Measurements from ENCODE around the gene CRYM.
"Not testable (repeated sequence)": the region's sequence is repeated elsewhere in the genome, so short reads cannot be mapped to it uniquely, and the experiment has no call there.

The CRYM gene

DNA sequence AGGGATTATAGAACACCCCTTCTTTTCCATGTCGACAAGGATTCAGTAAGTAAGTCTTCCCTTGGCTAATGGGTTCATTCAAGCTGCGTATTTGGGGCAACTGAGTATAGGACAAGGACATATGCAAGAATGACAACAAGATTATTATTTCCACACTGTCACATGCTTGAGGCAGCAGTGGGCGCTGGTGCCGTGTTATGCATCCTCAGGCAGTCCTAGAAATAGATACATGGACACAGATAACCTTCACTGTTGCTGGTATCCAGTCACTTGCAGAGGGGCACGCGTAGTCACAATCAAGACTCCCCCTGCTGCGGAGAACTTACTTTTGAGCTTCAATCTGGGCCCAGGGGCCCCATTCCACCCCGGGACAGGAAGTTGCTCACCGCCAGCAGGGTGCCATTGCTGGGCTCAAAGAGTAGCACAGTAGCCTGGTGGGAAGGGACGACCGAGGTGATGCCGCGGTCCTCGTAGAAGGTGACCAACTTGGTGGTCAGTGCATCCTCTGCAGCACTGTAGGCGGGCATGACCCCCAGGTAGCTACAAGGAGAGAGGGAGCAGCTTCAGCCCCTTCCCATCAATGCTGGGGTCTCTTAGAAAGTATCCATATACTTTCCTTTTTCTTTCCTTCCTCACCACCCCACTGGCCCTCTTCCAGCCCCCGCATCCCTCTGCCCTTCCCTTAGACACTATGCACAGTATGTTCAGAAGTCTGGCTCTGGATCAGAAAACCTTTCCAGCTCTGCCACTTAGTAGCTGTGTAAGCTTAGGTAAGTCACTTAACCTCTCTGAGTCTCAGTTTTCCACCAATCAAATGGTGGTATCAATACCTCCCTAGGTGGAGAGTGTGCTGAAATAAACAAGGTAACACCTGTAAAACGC is 804 bp downstream of the CRYM start:
- DNase-seq: no peak

DNA sequence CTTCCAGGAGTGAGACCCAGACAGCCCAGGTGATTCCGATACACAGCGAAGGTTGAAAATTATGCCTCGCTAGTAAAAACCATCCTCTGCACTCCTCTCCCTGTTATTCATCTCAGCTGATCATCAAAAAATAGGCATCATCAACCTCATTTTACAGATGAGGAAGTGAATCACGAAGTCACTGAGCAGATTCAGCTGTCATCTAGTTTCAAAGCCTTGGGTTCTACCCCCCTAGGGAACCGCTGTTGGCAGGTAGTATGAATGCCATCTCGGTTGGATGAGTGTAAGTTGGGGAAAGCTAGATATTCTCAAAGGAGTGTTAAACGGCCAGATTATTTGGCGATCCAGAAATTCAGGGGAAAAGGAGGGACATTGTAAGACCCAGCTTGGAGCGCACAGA is 2.0 kb downstream of the CRYM start:
- DNase-seq: no peak

DNA sequence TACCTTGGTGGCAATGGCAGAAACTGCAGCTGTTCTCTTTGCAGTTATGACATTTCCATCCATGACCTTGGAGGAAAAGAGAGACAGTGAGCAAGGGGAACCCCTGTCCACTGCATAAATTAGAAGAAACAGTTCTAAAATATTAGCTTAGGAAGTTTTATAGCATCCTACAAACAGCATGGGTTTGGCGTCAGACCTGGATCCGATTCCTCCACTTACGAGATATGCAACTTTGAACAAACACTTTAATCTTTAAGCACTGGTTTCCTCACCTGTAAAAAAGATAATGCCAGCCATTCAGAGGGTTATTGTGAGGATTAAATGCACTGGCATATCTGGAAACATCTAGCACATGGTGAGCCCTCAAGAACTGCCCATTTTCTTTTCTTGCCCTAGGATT is 2.6 kb downstream of the CRYM start:
- DNase-seq: no peak

DNA sequence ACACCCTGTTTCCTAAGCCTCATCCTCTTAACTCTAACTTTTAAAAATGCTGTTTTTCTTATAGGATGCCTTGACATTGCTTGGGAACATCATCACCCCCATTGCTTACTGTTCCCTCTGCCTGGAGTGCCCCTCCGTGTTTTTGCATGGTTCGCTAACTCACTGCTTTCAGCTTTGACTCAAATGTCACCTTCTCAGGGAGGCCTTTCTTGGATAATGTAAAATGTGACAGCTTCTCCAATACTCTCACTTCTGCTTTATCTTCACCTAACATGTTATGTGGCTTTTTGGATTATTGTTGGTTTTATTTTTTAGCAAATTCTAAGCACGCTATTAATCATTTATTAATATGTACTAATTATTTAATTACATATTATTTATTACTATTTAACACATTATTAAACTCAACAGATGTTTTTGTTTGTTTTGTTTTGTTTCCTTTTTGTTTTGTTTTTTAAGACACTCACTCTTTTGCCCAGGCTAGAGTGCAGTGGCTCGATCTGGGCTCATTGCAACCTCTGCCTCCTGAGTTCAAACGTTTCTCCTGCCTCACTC is 3.8 kb downstream of the CRYM start:
- no peak for DNase-seq

DNA sequence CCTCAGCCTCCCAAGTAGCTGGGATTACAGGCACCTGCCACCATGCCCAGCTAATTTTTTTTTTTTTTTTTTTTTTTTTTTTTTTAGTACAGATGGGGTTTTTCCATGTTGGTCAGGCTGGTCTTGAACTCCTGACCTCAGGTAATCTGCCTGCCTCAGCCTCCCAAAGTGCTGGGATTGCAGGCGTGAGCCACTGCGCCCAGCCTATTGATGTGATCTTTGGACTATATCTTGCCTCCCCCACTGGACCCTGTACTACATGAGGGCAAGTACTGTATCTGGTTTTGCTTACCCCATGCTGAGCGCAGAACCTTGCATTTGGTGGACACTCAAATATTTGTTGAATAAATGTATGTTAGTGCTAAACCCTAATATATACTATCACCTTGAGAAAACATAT is 5.3 kb downstream of the CRYM start:
- DNase-seq: not testable (repeated sequence)

DNA sequence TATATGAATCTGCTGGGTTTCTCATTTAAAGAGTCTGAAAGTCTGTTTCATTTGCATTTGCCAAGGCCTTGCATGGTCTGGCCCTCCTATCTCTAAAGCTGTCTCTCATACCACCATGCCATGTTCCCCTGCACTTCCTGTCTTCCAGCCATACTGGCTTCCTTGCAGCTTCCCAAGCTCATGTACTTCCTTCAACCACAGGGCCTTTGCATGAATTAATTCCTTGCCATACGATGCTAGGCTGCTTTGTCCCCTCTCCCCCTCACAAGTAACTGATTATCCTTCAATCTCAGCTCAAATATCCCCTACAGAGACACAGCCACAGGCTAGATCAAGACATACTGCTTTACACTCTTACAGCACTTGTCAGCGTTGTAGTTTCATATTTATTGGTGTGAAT is 5.8 kb downstream of the CRYM start:
- DNase-seq: no peak

DNA sequence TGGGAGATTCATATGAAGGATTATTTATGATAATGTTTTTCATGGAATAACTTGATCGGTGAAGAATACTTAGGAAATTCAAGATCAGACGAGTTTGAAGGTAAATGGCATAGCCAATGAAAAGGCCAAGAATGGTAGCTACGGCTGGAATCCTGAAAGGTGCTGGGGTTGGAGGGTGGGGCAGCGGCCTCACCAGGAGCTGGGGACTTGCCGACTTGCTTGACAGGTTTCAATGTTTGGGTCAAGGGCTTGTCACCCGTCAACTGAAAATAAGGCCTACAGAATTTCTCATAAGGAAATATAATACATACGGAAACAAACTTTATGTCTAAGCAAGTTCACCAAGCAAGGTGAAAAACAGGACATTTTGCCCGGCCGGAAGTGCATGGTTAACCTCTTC is 9.9 kb downstream of the CRYM start:
- no peak for DNase-seq

DNA sequence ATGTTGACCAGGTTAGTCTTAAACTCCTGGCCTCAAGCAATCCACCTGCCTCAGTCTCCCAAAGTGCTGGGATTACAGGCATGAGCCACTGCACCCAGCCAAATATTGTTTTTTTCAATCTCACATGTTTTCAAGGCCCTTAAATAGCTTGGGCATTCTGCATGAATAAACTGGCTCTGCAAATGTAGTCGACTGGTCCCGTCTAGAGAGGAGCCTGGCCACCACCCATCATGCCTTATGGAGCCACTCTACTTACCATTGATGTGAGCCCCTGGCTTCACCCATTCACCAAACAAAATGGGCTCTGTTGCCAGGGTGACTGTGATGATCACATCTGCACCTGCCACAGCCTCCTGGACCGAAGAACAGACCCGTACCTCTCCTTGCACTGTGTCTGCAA is 10.8 kb downstream of the CRYM start:
- no peak for DNase-seq

DNA sequence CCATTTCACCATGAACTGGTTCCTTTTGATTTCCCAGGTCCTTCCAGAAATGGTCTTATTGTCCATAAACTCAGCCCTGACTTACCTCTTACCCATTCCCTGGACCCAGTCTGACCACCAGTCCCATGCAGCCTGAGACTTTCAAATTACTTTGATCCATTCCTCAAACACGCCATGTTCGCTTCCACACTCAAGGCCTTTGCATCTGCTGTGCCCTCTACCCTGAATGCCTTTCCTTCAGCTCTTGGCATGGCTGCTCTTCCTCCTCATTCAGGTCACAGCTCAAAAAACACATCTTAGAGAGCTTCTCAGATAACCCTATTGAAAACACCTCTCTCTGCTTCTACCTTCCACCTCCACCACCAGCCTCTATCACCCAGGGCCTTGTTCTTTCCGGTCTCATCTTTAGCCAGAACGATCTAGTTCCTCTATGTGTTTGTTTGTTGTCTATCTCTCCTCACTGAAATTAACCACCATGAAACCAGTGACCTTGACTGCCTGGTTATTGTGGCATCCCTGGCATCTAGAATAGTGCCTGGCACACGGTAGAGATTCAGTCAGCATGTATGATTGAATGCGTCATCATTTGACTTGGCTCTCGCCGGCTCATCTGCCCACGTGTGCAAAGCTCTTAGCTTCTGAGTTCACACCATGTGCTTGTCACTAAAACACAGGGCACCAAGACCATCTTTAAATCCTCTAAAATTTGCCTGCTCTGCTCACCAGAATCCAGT is 12.8 kb downstream of the CRYM start:
- DNase-seq: no peak

DNA sequence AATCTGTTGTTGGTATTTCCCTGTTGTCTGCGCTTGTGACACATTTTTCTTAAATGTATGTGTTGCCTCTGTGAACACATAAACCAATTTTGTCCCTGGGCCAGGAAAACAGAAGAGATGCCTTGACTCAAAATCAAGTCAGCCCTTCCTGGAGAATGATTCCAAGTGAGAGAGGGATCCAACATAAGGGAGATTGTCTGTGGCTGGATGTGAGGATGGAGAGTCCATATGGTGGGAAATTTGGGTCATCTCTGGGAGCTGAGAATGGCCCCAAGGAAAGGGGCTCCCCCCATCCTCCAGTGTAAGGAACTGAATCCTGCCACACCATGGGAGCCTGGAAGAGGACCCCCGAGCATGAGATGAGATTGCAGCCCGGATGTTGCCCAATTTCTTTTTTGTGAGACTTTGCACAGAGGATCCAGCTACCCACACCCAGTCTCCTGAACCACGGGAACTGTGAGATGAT is 13.5 kb downstream of the CRYM start:
- DNase-seq: no peak

DNA sequence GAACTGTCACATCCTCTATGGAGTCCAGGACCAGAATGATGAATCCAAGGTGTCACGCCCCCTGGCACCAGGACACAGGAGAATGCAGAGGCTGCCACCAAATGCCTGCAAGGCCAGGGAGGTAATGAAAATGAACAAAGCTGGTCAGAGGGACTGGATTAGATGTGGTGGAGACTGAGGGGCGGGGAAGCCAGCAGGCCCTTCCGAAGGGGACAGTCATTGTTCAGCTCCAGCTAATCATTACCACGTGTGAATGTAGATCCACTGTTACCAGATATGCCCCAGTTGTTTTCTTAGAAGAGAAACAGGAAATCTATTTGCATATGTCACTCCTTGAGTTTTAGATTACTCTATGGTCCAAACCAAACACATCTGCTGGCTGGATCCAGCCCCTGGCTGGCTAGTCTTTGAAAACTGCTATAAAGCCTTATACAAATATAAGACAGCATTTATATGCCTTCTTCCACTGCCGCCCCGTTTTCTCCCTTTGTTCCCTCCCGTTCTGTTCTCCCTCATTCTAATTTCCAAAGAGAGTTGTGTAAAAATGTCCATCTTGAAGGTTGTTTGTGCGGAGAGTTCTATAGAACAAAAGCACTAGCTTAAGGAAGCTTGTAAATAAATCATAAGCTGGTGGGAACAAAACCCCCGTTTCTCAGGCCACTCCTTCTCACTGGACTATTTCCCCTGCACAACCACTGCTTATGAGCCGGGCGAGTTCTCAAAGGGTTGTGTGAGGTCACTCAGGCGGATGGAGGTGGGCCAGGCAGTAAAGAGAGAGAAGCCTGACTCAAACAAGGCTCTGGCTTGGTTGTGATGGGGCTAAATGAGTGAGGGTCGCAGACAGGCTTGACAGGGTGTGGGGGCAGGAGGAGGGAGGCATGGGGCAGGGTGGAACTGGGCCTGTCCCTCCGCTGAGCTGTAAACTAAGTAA is 14.2 kb downstream of the CRYM start:
- no peak for DNase-seq

DNA sequence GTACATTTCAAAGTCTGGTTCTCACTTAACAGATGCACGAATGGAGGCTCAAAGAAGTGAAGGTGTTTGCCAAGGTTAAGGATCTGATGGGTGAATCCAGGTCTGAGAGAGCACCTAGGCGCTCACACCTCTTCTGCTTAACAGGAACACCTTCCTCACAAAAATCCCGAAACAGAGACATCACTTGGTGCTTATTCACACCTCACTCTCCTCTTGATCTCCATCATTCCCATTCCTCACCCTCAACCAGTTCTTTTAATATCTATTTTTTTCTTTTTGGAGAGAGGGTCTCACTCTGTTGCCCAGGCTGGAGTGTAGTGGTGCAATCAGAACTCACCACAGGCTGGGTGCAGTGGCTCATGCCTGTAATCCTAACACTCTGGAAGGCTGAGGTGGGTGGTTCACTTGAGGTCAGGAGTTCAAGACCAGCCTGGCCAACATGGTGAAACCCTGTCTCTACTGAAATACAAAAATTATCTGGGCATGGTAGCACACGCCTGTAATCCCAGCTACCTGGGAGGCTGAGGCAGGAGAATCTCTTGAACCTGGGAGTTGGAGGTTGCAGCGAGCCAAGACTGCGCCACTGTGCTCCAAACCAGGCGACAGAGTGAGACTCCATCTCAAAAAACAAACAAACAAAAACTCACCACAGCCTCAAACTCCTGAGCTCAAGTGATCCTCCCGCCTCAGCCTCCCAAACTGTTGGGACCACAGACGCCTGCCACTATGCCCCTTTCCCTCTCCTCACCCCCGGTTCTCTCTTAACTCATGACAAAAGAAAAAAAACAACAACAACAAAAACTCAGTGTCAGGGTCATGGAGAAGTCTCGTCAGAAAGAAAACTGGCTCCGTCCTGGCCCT is 15.1 kb downstream of the CRYM start:
- no peak for DNase-seq

DNA sequence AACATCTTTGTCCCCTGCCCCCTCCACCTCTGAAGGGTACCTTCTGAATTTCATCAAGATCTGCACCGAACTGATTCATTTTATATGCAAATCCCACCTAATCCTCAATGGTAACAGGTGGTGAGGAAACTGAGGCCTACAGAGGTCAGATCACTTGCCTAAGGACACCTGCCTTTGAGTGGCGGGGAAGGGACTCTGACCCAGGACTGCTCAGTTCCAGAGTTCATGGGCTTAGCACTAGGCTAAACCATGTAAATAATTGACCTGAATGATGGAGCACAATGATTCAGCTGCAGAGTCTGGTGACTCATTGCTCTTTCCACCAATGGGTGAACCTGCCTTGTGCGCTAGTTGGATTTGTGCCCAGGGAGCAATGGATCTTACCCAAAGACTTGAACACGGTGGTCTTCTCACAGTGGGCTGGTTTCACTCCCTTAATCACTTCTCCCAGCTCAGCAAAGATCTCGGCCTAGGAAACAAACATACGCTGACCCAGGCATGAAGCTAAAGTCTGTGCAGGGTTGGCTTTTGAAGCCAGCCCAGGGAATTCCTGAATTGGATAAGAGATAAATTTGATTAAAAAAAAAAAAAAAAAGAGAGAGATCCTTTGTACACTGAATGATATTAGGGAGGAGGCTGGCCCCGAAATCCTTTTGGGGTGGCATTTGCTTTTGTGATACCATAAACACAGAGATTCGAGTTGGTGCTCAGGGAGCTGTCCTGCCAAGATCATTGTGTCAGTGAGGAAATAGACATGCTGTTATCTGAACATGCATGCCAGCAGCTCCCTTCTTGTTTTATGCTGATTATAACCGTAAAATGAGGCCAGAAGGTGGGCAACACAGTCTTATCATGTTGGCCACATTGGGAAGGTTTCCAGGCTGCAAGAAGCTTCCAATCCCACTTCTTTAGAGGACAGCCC is 17.0 kb downstream of the CRYM start:
- DNase-seq: no peak

DNA sequence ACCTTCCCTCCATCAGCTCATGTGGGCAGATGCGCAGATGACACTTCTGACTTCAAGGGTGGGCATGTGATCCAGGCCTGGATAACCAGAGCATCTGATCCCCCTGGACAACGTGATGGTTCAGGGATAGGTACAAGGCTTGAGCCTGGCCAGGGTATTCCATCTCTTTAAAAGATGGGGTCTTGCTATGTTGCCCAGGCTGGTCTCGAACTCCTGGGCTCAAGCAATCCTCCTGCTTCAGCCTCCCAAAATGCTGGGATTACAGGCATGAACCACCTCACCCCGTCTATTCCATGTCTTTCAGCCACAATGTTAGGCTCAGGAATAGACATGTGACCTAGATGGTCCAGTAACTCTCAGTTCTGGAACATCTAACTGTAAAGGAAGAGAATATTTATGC is 20.8 kb downstream of the CRYM start:
- DNase-seq: no peak

DNA sequence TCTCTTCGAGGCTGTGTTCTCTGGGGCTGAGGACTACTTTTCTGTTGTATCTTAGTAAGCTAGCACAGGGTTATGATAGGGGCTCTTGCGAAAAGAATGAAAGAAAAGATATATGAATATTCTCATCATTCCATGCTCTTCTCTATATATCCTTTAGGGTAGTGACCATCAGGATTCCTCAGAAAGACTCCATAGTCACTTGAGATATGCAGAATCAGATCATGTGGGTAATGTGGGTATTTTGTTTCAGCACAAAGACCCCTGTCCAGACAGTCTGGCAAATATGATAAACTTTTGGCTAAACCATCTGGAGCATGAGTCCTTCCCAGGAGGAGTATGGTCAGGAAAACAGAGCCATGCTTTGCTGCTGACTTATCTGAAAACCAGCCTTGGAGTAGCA is 21.5 kb downstream of the CRYM start:
- no peak for DNase-seq

DNA sequence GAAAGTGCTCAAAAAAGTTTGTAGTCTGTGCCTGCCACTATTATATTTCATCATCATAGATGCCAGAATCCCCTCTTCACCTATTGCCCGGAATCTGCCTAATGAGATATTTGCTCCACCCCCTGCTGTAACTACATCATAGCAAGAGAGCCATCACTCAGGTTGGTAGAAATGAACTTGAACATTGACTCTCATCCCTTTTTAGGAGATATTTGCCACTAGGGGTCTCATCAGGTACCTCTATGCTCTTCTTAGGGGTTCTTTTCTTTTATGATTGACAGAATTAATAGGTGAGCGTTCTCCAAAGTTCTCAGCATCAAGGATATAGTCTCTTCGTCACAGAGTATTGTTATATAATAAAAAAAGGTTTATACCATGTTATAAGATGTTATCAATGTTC is 24.6 kb downstream of the CRYM start:
- no peak for DNase-seq

DNA sequence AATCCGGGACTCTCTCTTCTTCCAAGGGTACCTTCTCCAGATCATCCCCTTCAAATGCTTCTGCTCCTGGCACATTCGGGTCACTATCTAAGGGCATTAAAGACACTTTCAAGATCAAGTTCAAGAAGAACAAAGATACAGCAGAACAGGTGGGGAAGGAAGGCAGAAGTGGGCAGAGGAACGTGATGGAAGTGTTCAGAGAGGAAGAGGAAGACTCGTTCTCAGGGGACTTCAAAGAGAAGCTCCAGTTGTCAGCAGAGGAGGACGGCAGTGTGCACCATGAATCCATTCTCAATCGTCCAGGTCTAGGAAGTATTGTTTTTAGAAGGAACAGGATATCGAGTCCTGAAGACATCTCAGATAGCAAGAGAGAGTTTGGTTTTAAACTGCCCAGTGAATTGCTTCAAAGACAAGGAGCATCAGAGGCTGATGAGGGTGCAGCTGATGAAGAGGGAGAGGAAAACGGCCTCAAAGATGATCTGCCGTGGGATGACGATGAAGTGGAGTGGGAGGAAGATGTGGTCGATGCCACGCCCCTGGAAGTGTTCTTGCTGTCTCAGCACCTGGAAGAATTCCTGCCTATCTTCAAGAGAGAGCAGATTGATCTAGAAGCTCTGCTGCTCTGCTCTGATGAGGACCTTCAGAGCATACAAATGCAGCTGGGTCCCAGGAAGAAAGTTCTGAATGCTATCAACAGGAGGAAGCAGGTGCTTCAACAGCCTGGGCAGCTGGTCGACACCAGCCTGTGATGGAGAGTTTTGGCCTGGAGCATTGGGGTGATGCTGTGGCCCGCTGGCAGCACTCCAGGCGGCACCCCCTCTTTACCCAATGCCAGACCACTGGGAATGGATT is 27.8 kb downstream of the CRYM start:
- no peak for DNase-seq

DNA sequence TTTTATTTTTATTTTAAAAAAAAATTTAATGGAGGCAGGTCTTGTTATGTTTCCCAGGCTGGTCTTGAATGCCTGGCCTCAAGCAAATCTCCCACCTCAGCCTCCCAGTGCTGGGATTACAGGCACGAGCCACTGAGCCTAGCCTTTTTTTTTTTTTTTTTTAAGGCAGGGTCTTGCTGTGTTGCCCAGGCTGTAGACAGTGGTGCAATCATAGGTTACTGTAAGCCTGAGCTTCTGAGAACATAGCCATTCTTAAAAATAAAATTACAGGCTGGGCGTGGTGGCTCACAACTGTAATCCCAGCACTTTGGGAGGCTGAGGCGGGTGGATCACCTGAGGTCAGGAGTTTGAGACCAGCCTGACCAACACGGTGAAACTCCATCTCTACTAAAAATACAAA is 29.9 kb downstream of the CRYM start:
- DNase-seq: not testable (repeated sequence)

DNA sequence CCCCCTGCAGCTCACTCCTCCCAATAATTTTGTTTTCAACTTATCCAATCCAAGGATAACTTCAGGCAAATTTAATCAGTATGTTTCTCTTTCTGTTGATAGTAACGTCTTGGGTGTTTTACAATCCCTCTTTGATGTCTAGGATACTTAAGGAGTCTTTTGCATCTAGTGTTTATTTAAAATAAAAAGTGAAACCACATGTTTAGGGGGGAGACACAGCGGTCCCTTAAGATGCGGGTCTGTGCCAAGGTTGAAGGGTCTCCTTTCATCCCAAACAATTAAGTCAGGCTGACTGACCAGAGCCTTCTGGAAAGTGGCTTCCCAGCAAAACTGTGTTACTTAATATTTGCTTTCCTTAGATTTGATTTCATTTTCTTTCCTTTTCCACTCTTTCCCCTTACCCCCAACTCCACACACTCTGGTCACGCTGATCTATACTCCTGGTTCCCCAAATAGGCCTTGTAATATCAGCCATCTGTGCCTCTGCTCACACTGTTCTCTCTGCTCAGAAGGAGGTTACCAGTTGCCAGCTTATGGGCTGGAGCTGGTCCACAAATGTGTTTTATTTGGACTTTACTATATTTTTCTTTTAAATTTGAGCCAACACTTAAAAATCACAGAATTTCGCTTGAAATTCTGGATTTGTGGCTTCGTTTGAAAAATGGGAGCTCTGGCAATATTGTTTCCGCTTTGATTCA is 33.4 kb downstream of the CRYM start:
- DNase-seq: no peak

Data from DMS 273 treated with DMSO at 0.1 percent for 48 hours (cell line).